GM12878 (cell line): ENCODE results near the gene TENT4B. TPM values are rescaled to one million over a fixed set of nuclear protein-coding genes. Genes with fewer than 3 reads are reported as not detected.

Experiments
- ATAC-seq: fragments of 200-7000 bp; cut with Tn5 transposase; 3 replicates; pipeline ENCODE4 v1.9.1; 2020; ENCODE audit warnings: mild to moderate bottlenecking, moderate library complexity
- BruUV-seq: library from RNA; stranded (reverse); fragments of 400-500 nt; replicated peaks from 2 replicates; lab custom pipeline; 2021; lab: Mats Ljungman, UMichigan
- CTCF ChIA-PET: fragments of 300-600 bp; sonication (Branson Sonifier 250); formaldehyde crosslinking; extraction: SDS; loops from one replicate; lab custom pipeline; 2021; ENCODE audit warnings: inconsistent platforms; lab: Yijun Ruan, JAX
- POLR2A ChIA-PET: fragments of 350-600 bp; formaldehyde crosslinking; extraction: SDS; loops from one replicate; lab custom pipeline; 2021; ENCODE audit warnings: inconsistent platforms; lab: Charles Lee
- RAD21 ChIA-PET: fragments of 300-600 bp; sonication (Branson Sonifier 250); formaldehyde crosslinking; loops from one replicate; lab custom pipeline; 2023; ENCODE audit warnings: antibody characterized with exemption; ENCODE audit not compliant: unreplicated experiment; lab: Charles Lee
- SMC1A ChIA-PET: fragments of 300-600 bp; sonication (Branson Sonifier 250); formaldehyde crosslinking; loops from one replicate; lab custom pipeline; 2023; ENCODE audit not compliant: unreplicated experiment, uncharacterized antibody; lab: Charles Lee
- DNase-seq: peaks from one replicate; pipeline ENCODE4 v3.0.0-alpha.2; 2011; ENCODE audit warnings: low read depth, low spot score
- FAIRE-seq: peaks from 3 replicates; lab custom pipeline; 2011; peaks lifted over from hg19 to GRCh38; lab: Jason Lieb, UNC
- H2AFZ ChIP-seq: 2 replicates; pipeline ENCODE4 v1.6.0; 2011; ENCODE audit warnings: low read depth, low read length, control low read depth; ENCODE audit not compliant: control insufficient read depth
- H3K27ac ChIP-seq: 2 replicates; pipeline ENCODE4 v1.5.1; 2011; ENCODE audit warnings: control low read depth; ENCODE audit not compliant: control insufficient read depth, insufficient read depth
- H3K27me3 ChIP-seq, 2 experiments: replicated peaks in 1 of 2; 2 replicates each; pipeline versions ENCODE4 v1.6.0 to v1.6.1; 2011; ENCODE audit warnings: low read length in 1 of 2; ENCODE audit not compliant: control insufficient read depth in 2 of 2, insufficient read depth in 2 of 2
- H3K36me3 ChIP-seq, 2 experiments: 2 replicates each; pipeline ENCODE4 v1.5.1; 2011; ENCODE audit warnings: low read length in 1 of 2; ENCODE audit not compliant: control insufficient read depth in 2 of 2, insufficient read depth in 2 of 2
- H3K4me1 ChIP-seq: 2 replicates; pipeline ENCODE4 v1.6.1; 2011; ENCODE audit warnings: mild to moderate bottlenecking, low read length, moderate library complexity, mixed read lengths; ENCODE audit not compliant: control insufficient read depth, insufficient read depth
- H3K4me2 ChIP-seq: 2 replicates; pipeline ENCODE4 v1.6.0; 2011; ENCODE audit warnings: control low read depth; ENCODE audit not compliant: control insufficient read depth, insufficient read depth
- H3K4me3 ChIP-seq: fragments of 200-600 bp; sonication (generic); 2 replicates; pipeline ENCODE4 v1.5.1; 2016
- H3K79me2 ChIP-seq: 2 replicates; pipeline ENCODE4 v1.6.0; 2011; ENCODE audit warnings: low read length; ENCODE audit not compliant: control insufficient read depth, insufficient read depth
- H3K9ac ChIP-seq: 2 replicates; pipeline ENCODE4 v1.8.0; 2011; ENCODE audit warnings: low read length, control low read depth, mixed read lengths; ENCODE audit not compliant: control insufficient read depth, insufficient read depth
- H3K9me3 ChIP-seq: replicated peaks from 3 replicates; pipeline ENCODE4 v1.5.1; 2011; ENCODE audit warnings: mild to moderate bottlenecking, low read length; ENCODE audit not compliant: control insufficient read depth, insufficient read depth
- H4K20me1 ChIP-seq: 2 replicates; pipeline ENCODE4 v1.6.0; 2011; ENCODE audit not compliant: control insufficient read depth, insufficient read depth
- CTCF ChIP-seq, 3 experiments: IDR thresholded peaks in 2 of 3; conservative IDR thresholded peaks in 1 of 3; 2 replicates each; pipeline ENCODE4 v1.5.1; 2011; ENCODE audit warnings: low read depth in 3 of 3, low read length in 3 of 3, mild to moderate bottlenecking in 3 of 3, control low read depth in 2 of 3, moderate library complexity in 2 of 3, inconsistent platforms in 1 of 3, mixed read lengths in 1 of 3; ENCODE audit not compliant: control insufficient read depth in 2 of 3, insufficient read depth in 1 of 3; ENCODE audit errors: extremely low read depth in 1 of 3
- ESRRA ChIP-seq: IDR thresholded peaks from 2 replicates; pipeline ENCODE4 v1.6.1; 2012; ENCODE audit warnings: mild to moderate bottlenecking, low read length, improper control_type of control experiment
- HDAC6 ChIP-seq: fragments of 200-600 bp; sonication (generic); IDR thresholded peaks from one replicate; pipeline ENCODE4 v1.8.0; 2017; ENCODE audit warnings: antibody characterized with exemption; ENCODE audit not compliant: unreplicated experiment
- IKZF1 ChIP-seq: fragments of 450-650 bp; conservative IDR thresholded peaks from 2 replicates; pipeline ENCODE4 v1.6.1; 2017; ENCODE audit warnings: antibody characterized with exemption, mild to moderate bottlenecking
- IKZF2 ChIP-seq, 2 experiments: fragments of 450-650 bp; IDR thresholded peaks; 2 replicates each; pipeline ENCODE4 v1.6.1; 2017; ENCODE audit warnings: mild to moderate bottlenecking in 2 of 2, moderate library complexity in 2 of 2
- KAT2A ChIP-seq: conservative IDR thresholded peaks from 2 replicates; pipeline ENCODE4 v1.6.1; 2011; ENCODE audit warnings: low read depth, low read length; ENCODE audit not compliant: control insufficient read depth
- NFYA ChIP-seq: IDR thresholded peaks from 2 replicates; pipeline ENCODE4 v1.6.1; 2011; ENCODE audit warnings: low read depth, mild to moderate bottlenecking, low read length, improper control_type of control experiment, borderline replicate concordance
- SP1 ChIP-seq: IDR thresholded peaks from one replicate; pipeline ENCODE4 v1.6.1; 2011; ENCODE audit warnings: low read depth, low read length
- ZNF24 ChIP-seq: fragments of 450-650 bp; IDR thresholded peaks from 2 replicates; pipeline ENCODE4 v1.6.1; 2017; ENCODE audit warnings: antibody characterized with exemption, mild to moderate bottlenecking
- ZNF592 ChIP-seq: fragments of 450-650 bp; IDR thresholded peaks from 2 replicates; pipeline ENCODE4 v1.6.1; 2017; ENCODE audit warnings: mild to moderate bottlenecking, moderate library complexity
- WGBS: methylation state at CpG from one replicate; pipeline ENCODE4 v1.1.6; 2016; ENCODE audit warnings: low lambda C conversion rate; ENCODE audit not compliant: insufficient replicate concordance, insufficient coverage; ENCODE audit errors: missing lambda C conversion rate; 5-methylcytosine and 5-hydroxymethylcytosine counted together
- in situ Hi-C: fragments of 300-500 bp; cut with MboI; formaldehyde crosslinking; loops from 9 replicates; pipeline ENCODE4 v1.14.3; 2018; ENCODE audit warnings: mixed read lengths
- intact Hi-C: fragments of 100-400 bp; cut with micrococcal nuclease; formaldehyde crosslinking; loops from one replicate; pipeline ENCODE4 v1.14.2; 2022; ENCODE audit not compliant: unreplicated experiment
- polyA plus RNA-seq, 11 experiments: library from polyadenylated mRNA; depleted of rRNA in 4 of 11; unstranded in 6 of 11; stranded (reverse) in 5 of 11; fragments of >200 nt; fragmentation: Nextera tagmentation in 4 of 11; fragmentation: Illumina TruSeq in 1 of 11; extraction: Ambion mirVana in 4 of 11; extraction: Trizol in 1 of 11; gene quantifications; 1 replicate in 1 of 11; 2 replicates in 10 of 11; pipeline versions ENCODE4 v1.2.1 to v1.2.3, GENCODE V29; 2011 to 2016; ENCODE audit warnings: inconsistent platforms in 2 of 11, missing spikeins in 2 of 11, low read depth in 1 of 11
- total RNA-seq, 4 experiments: library from RNA; depleted of rRNA in 3 of 4; stranded (reverse); fragments of >200 nt in 3 of 4; fragmentation: Illumina TruSeq in 1 of 4; extraction: Trizol in 1 of 4; gene quantifications; 2 replicates each; pipeline versions ENCODE4 v1.2.1 to v1.2.3, GENCODE V29; 2013 to 2021

TENT4B gene
- total and polyA plus RNA-seq, 10 of the 15 experiments (the other 5 are each of a cell fraction or from before 2014, with no cell fraction given), result 4.4 to 16.7 (median 10.8) TPM

GRCh38 chr16:50279504-50279865, 126.4 kb downstream of the TENT4B start:
- Histone ChIP-seq H3K27ac (peak overlapping the region; percentile 55), H3K36me3 (peaks cover 0 to 1% of the 10 kb centered on the region in 2 experiments; a peak in 3 of 4 replicates), H3K4me3 (no peak overlapping the region), H3K9ac (no peak overlapping the region), H4K20me1 (no peaks in the 10 kb centered on the region), H3K79me2 (peaks cover 93% of the 10 kb centered on the region), H3K4me1 (peaks cover 86% of the 10 kb centered on the region), H3K4me2 (peak overlapping the region; percentile 65), H3K27me3 (no peaks in the 10 kb centered on the region), H2AFZ (no peak overlapping the region), H3K9me3 (no peaks in the 10 kb centered on the region; the same call in 2 of the 3 replicates)
- intact Hi-C loops (loop anchor here (5.0 to 10.0 kb wide), 2 partner anchors 125 to 418 kb away; partner anchors contain the start of gene TENT4B), in situ Hi-C loops (no loop called here)
- no TSS peak for BruUV-seq
- WGBS, result 61% methylated on average over 2 of the region's 2 CpGs
- DNase-seq, result no peak
- FAIRE-seq, result no peak
- ChIA-PET SMC1A (interaction anchor here (0.7 to 8.9 kb wide), 9 partner anchors 13 to 467 kb away, joined by 3 to 73 read pairs (median 5); partner anchors contain the start of gene ADCY7), CTCF (interaction anchor here (1.0 to 6.8 kb wide), 10 partner anchors 9 to 526 kb away, joined by 3 to 38 read pairs (median 8); partner anchors contain the start of genes ADCY7 and CNEP1R1), RAD21 (interaction anchor here (0.5 to 1.6 kb wide), 6 partner anchors 12 to 721 kb away, joined by 3 to 6 read pairs (median 3); partner anchors contain the start of gene CYLD), POLR2A (interaction anchor here (0.5 to 2.2 kb wide), 8 partner anchors 8 to 465 kb away, joined by 3 to 13 read pairs (median 6); partner anchors contain the start of gene ADCY7)
- ATAC-seq, result no peak
- TF ChIP-seq HDAC6 (no peak), IKZF1 (peak; percentile 37; the same call in 1 of the 2 replicates), IKZF2 (IDR thresholded peaks at IDR 0.05) (no peak), SP1 (no peak)

GRCh38 chr16:50280932-50281331, 127.8 kb downstream of the TENT4B start:
- SMC1A ChIA-PET, result interaction anchor here (1.2 to 8.9 kb wide), 5 partner anchors 15 to 525 kb away, joined by 3 to 73 read pairs (median 5); partner anchors contain the start of gene ADCY7
- FAIRE-seq (no peak), ATAC-seq (no peak), DNase-seq (no peak)
- WGBS, result 85% methylated on average over 5 of the region's 5 CpGs
- no peaks in the 10 kb centered on the region; the same call in 1 of the 3 replicates for H3K9me3 ChIP-seq
- RAD21 ChIA-PET, result interaction anchor here (0.8 to 1.7 kb wide), 3 partner anchors 15 to 256 kb away, joined by 3 to 5 read pairs (median 5); partner anchors contain the start of genes ADCY7 and CNEP1R1
- H3K9ac ChIP-seq, result peak overlapping the region; percentile 43; the same call in 1 of the 2 replicates
- intact Hi-C loops (no loop called here), in situ Hi-C loops (no loop called here)
- POLR2A ChIA-PET, result interaction anchor here (0.6 to 2.2 kb wide), 4 partner anchors 11 to 532 kb away, joined by 3 to 13 read pairs (median 6); partner anchors contain the start of gene ADCY7
- H3K4me1 ChIP-seq, result peaks cover 78% of the 10 kb centered on the region
- 0 out of 2 replicates have a peak overlapping the region, but pooled peaks have one; percentile 59 for H3K4me3 ChIP-seq
- H4K20me1 ChIP-seq, result no peaks in the 10 kb centered on the region
- peak overlapping the region; percentile 92 for H3K4me2 ChIP-seq
- H3K27me3 ChIP-seq, result no peaks in the 10 kb centered on the region
- peaks cover 0 to 2% of the 10 kb centered on the region in 2 experiments; a peak in 3 of 4 replicates for H3K36me3 ChIP-seq
- CTCF ChIA-PET, result interaction anchor here (0.8 to 6.8 kb wide), 7 partner anchors 11 to 526 kb away, joined by 4 to 38 read pairs (median 9); partner anchors contain the start of gene CNEP1R1
- no TSS peak for BruUV-seq
- peak overlapping the region; percentile 85 for H3K27ac ChIP-seq
- H3K79me2 ChIP-seq, result peaks cover 93% of the 10 kb centered on the region
- no peak overlapping the region for H2AFZ ChIP-seq
- no peak for TF ChIP-seq KAT2A
- TF ChIP-seq ESRRA, result no peak
- TF ChIP-seq ZNF592, result no peak
- no peak for TF ChIP-seq NFYA
- TF ChIP-seq ZNF24, result no peak
- TF ChIP-seq CTCF (IDR thresholded peaks at IDR 0.05 in 2 of 3, conservative IDR thresholded peaks at IDR 0.05 in 1 of 3; ENCODE audit: control insufficient read depth in 2 of 3, extremely low read depth in 1 of 3, insufficient read depth in 1 of 3, low read depth in 3 of 3, low read length in 3 of 3), result no peak
